NCI-H82 (cell line): ENCODE data around the gene TTLL8.
A peak's percentile ranks its signal among the peaks of the same experiment; 100 is the strongest.

Experiments used
- DNase-seq: peaks from one replicate; lab custom pipeline; 2025; lab: John Stamatoyannopoulos, UW

TTLL8 gene

DNA sequence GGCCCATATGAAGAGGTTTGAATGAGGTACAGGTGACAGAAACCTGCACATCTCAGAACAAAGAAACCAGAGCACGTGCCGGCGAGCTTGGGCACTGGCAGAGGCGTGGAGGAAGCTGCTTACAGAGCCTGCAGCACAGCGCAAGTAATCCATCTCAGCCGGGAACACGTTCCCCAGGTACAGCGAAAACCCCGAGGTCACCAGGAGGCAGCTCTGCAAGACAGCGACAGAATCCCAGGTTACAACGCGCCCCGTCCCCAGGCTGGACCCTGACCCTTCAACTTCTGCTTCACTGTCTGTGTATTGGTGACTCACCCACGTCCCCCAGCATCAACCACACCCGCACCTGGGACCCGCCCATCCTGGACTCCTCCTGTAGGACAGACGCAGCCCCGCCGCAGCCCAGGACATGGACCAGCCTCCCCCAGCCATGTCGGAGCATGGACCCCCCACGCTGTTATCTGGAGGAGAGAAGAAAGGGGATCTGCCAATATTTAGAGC lies 24.9 kb upstream of the TTLL8 start:
- DNase-seq, result no peak

DNA sequence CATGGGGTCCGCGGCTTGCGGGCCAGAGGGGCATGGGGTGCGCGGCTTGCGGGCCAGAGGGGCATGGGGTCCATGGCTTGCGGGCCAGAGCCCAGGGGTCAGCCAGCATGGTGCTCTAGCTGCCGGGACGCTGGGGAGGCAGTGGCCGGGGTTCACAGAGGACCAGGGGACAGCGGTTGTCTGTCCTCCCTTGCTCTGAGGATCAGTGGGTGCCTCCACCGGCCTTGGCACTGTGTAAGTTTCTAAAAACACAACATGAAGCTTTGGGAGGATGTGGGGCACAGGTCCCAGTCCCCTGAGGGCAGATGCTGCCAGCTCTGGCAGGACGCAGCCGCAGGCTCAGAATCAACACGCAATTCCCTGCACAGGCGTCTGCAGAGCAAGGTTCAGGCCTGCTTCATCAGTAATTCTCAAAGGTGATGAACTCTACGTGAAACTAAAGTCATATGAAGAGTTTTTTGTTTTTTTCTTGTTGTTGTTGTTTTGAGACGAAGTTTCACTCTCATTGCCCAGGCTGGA lies 24.2 kb upstream of the TTLL8 start:
- no peak for DNase-seq

DNA sequence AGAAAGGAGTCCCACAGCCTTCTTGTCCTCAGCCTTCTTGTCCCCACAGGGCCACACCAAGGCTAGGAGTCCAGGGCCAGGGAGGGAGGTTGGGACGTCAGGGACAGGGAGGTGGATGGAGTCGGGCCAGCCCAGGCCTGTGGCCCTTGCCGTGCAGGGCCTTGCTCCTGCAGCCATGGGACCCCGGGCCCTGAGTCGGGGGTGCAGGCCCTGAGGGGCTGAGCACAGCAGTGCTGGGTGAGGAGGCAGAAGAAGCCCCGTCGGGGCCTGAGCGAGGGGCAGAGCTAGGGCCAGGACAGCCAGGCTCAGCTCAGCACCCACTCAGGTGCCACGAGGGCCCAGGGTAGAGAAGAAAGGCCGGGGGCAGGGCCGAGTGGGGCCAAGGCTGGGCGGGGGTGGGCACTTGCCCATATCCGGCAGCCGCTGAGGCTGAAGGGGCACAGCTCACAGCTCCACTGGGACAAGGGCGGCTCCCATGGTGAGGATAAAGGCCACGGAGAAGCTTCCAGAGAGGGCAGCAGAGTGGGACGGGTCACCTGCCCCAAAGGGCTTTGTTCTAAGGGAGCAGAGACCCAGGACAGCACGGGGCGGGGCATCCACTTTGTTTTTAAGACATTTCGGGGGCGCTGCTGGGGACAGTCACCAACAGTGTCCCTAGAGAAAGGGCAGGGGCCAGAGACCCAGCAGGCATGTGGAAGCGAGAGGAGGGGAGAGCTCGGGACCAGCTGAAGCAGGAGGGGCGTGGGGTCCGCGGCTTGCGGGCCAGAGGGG lies 23.5 kb upstream of the TTLL8 start:
- no peak for DNase-seq

DNA sequence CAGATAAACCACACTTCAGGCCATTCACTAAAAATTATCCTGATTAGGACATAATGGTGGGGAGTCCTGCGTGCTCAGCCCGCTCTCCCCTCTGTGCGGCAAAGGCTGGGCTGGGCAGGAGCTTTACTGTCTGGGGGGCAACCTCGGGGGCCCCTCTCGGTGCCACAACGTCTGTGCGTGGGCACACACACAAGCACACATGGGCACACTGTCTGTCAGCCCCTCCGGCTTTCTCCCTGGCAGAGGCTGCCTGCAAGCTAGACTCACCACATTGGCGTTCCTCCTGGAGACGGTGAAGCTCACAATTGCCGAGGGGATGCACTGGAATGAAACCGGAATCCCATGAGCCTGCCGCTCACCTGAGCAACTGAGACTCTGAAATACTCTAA lies 22.0 kb upstream of the TTLL8 start:
- DNase-seq, result no peak

DNA sequence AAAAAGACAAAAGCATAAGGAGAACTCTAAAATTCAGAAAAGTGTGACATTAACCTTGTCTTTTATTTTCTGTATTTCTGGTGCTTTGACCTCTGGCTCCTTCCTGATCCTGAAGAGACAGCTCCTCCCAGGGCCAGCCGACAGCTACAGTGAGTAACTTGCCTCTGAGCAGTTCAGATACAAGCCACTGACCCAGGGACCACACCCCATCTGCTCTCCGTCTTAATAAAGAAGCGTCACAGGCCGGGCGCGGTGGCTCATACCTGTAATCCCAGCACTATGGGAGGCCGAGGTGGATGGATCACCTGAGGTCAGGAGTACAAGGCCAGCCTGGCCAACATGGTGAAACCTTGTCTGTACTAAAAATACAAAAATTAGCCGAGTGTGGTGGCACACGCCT lies 20.7 kb upstream of the TTLL8 start:
- no peak for DNase-seq

DNA sequence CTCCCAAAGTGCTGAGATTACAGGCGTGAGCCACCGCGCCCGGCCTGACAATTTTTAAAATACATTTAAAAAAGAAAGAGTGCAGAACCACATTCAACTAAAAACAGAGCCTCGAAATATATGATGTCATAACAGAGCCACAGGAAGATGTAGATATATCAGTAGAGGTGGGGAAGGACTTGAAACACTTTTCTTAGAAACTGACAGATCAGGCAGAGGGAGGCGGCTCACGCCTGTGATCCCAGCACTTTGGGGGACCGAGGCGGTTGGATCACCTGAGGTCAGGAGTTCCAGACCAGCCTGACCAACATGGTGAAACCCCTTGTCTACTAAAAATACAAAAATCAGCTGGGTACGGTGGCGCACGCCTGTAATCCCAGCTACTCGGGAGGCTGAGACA lies 20.1 kb upstream of the TTLL8 start:
- DNase-seq, result no peak

DNA sequence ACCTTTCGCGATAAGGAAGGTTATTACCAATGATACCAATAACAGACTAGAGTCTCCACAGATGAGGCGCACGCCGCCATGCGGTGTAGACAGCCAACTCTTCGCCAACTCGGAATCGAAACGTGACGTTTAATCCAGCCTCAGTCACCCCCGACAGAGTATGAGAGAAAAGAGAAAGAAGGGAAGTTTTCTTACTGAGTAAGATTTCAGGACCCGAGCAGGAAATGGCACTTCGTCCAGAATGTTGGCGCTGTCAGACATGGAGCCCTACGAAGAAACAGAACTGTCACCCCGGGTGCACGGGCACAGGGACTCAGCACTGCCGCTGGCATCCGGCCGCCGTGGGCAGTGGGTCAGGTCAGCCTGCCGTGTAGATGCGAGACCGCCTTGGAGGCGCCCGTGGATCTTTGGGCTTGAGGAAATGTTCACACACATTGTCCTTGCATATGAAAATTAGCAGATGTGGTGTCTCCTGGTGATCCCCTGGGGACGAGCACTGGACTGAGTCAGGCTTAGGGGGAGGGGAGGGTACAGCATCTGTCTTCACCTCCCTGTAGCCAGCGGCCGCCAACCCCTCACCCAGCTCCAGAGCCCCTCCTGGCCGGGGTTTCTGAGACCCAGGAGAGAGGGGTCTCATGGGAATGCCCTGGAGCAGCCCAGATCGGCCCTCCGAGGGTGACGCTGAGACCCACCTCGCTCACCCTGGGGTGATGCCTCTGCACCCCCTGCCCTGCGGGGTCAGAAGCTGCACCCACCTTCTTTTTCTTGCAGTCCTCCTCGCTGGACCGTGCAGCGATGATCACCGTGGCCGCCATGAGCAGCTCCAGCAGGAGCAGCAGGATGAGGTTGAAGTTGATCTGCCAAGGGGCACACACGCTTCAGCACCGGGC lies 18.8 kb upstream of the TTLL8 start:
- peak; percentile 15 for DNase-seq

DNA sequence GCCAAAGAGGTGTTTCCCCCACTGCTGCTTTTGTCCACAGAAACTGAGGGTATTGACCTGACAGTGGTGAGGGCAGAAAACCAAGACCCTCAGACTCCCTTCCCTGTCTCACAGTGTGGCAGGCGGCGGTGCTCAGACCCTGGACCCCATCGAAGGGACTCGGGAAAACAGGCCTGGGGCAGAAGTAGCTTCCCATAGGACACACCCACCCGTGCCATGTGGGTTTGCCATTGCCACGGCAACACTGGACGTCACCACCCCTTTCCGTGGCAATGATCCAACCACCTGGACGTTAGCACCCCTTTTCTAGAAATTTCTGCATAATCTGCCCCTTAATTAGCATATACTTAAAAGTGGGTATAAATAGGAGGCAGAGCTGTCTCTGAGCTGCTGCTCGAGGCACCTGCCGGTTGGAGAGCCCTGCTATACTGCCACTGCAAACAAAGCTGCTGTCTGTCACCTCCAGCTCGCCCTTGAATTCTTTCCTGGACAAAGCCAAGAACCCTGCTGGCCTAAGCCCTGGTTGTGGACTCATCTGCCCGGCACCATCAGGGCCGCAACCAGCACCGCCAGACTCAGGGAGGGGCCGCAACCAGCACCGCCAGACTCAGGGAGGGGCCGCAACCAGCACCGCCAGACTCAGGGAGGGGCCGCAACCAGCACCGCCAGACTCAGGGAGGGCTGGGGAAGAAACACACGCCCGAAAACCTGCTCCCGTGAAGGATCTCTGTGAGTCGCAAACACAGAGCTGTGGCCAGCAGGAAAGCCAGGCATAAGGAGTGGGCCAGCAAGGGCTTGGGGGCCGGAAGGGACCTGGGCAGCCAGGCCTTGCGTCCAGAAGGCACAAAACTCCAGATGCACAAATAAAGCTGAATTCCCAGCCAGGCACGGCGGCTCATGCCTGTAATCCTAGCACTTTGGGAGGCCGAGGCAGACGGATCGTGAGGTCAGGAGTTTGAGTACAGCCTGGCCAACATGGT lies 16.7 kb upstream of the TTLL8 start:
- DNase-seq, result no peak

DNA sequence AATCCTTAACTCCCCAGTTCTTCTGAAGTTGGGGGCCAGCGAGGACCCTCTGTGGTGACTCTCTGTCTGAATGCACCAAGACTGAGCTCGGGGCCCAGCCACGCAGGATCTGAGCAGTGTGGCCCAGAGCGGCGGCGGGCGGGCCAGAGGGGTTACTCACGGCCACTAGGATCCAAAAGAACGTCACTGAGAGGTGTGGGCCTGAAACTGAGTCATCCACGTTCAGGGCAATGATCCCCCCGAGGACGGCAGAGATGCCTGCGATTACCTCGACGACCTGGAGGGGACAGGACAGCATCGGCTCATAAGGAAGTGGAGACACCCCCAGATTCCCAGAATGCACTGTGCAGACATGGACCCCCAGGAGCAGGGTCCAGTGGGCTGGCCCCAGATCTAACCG lies 16.0 kb upstream of the TTLL8 start:
- no peak for DNase-seq

DNA sequence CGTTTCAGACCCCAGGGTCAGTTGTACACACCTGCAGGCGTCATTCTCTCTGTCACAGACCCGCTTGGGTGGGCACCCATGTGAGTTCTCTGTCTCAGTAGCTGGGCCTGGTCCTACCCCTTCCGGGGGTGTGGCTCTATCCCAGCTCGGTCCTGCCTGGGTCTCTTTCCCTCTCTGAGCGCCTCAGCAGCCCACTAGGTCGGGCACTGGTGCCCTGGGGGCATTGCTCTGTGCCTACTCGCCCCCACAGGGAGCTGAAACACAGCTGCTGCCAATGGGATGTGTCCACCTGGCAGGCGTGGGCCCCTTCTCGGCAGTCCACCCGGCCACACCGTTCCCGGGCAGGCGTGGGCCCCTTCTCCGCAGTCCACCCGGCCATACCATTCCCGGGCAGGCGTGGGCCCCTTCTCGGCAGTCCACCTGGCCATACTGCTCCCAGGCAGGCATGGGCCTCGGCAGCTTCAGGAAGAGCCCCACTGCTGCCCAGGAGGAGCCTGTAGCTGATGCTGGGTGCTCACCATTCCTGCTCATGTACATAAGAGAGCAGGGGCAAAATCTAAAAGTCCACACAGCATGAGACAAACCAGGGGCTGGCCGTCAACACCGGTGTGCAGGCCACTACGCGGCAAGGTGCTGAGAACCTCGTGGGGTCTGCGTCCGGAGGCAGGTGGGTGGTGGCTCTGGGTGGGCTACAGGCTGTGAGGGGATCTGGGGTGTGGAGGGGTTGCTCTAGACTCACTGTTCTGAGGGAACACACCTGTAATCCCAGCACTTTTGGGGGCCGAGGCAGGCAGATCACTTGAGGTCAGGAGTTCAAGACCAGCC lies 14.8 kb upstream of the TTLL8 start:
- no peak for DNase-seq

DNA sequence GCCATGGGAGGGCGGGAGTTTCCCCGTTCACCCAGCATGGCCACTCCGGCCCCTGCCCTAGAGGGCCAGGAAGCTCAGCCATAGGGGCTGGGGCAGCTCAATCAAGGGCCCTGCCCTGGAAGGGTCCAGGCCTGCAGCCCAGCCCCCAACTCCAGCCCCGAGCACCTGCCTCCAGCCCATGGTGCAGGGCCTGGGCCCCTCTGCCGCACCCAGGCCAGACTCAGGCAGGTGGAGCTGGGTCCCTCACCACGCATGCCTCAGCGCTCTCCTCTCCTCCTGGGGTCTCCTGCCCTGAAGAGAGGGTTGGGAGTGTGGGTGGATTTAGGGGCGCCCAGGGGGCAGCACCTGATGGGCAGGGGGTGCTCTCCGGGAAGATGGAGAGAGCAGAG lies 14.1 kb upstream of the TTLL8 start:
- no peak for DNase-seq

DNA sequence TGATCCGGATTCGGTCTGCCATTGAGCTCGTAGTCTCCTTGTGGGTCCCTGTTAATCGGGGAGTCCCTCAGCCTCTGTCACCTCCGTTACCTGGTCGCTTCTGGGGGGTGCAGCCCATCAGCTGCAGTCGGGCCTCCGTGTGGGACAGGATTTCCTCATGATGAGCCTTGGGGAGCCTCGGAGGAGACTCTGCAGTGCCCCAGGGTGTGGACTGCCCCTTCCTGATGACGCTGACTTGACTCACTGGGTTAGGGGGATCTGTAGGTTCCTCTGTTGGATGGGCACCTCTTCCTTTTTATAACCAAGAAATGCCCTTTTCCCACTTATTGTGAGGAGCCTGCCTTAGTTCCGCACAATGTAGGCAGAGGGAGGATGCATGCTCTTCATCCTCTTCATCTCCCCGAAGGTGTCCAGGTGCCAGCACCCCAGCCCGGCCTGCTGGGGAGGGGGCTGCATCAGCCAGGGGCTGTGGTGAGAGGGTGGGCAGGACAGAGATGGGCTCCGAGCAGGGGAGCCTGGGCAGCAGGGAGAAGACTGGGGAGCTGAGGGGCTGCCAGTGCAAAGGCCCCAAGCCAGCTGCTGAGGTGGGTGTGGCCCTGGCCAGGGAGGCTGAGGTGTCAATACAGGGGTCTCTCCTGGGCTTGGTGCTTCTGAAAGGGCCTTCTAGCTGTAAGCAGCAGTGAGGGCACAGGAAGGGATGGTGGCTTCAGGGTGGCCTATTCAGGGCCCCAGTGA lies 13.5 kb upstream of the TTLL8 start:
- DNase-seq, result no peak

DNA sequence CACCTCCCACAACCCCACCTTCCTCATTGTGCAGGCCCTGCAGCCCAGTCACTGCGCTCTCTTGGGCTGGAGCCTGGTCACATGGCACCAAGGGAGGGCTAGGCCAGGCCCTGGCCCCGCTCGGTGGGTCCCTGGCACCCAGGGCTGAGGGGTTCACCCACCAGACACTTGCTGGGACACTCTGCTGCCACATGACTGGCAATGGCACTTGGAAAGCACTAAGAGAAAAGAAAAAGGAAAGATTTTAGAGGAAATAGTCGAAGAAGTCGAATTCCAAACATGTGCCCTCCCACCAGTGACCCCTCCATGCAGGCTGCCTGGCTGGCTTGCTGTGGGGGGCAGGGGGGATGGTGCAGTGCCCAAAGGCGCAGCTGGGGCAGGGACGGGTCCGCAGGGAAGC lies 12.3 kb upstream of the TTLL8 start:
- DNase-seq, result no peak

DNA sequence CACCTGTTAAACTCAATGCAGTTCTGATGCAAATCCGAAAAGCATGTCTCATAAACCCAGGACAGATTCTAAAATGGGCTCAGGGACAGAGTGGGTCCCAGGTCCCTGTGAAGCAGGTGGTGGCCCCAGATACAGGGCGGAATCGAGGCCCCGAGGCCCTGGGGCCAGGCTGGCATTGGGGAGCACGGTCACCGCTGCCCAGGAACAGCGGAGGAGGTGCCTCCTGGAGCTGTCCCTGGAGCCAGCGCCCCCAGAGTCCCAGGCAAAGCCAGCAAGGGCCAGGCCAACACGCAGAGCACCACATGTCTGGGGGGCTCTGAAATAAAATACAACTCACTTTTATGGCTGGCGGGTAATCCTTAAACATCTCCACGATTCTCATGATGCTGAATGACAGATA lies 10.0 kb upstream of the TTLL8 start:
- DNase-seq, result no peak

DNA sequence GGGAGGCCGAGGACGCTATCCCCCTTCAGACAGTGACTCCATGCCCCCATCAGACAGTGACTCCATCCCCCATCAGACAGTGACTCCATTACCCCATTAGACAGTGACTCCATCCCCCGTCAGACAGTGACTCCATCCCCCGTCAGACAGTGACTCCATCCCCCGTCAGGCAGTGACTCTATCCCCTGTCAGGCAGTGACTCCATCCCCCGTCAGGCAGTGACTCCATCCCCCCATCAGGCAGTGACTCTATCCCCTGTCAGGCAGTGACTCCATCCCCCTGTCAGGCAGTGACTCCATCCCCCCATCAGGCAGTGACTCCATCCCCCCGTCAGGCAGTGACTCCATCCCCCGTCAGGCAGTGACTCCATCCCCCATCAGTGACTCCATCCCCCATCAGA lies 9.1 kb upstream of the TTLL8 start:
- DNase-seq, result no peak

DNA sequence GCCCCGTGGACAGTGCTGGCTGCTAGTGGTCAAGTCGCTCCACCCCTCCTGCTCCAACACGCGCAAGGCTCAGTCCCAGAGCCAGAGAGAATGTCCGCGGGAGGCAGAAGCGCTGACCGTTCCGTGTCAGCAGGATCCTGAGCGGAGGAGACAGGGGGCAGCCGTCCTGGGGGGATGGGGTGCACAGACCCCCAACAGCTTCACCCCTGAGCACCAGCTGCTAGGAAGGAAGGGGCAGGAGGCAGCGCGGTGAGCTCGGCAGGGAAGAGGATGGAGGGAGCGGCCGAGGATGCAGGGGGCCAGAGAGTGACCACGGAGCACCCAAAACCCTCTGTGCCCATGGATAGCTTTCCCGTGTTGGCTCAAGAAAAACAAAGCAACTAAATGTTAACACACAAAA lies 6.4 kb upstream of the TTLL8 start:
- DNase-seq, result no peak

DNA sequence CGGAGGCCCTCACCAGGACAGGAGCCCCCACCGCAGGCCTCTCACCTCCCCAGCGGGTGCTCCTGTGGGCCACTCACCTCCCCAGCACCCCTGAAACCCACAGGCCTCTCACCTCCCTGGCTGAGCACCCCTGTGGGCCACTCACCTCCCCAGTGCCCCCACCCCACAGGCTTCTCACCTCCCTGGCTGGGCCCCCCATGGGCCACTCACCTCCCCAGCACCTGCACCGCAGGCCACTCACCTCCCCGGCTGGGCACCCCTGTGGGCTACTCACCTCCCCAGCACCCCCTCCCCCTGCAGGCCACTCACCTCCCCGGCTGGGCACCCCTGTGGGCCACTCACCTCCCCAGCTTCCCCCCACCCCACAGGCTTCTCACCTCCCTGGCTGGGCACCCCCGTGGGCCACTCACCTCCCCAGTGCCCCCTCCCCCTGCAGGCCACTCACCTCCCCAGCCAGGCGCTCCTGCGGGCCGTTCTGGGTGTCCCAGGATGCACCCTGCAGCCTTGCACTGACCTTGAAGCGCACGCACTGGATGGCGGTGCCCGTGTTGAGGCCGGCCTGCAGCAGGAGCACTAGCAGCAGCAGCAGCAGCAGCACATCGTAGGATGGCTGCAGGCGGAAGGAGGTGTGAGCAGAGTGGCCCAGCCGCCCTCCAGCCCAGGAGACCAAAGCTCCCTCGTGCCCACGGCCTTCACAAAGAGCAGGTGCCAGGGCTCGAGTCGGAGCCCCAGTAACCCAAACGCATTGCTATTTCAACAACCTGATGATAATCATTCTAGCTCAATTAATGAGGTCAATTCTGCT lies 5.7 kb upstream of the TTLL8 start:
- DNase-seq, result no peak

DNA sequence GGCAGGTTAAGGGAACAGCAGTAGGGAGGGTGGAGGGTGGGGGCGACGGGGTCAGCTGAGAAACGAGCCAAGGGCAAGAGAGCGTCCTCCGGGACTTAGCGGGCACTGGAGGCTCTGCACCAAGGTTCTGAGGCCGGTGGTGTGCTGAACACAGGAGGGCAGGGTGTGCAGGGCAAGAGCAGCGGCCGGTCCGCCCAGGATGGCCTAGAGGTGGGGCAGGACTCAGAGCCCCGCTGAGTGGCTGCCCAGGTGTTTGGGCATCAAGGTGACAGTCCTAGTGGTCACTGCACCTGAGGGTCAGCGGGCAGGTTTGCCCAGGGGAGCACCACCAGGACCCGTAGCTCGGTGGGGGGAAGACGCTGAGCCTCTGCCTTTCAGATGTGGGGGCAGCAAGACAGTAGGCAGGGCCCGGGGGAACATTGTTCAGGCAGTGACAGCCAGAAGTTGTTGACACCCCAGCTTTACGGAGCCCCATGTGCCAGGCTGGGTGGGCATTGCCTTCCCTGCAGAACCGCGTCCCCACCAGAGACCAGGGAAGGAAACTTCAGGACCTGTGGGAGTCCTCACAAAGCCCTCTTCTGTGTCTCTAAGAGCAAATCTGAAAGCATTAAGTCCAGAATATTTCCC lies 4.5 kb upstream of the TTLL8 start:
- DNase-seq, result no peak

DNA sequence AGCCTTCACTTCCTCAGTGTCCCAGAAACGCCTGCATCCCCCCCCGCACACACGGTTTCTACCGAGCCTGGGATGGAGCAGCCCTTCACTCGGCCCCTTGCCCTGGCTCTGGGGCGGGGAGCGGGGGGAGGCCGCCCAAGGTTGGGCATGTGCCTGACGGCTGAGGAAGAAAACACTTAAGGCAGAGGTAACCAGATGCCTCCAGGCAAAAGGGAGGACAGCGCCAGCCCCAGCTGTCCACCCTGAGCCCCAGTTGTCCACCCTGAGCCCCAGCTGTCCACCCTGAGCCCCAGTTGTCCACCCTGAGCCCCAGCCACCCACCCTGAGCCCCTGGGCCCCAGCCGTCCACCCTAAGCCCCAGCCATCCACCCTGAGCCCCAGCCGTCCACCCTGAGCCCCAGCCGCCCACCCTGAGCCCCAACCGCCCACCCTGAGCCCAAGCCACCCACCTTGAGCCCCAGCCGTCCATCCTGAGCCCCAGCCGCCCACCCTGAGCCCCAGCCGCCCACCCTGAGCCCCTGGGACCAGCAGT lies 3.8 kb upstream of the TTLL8 start:
- DNase-seq, result no peak
